PC-9 (cell line): ENCODE results near the gene SEMA4C.
A peak's percentile ranks its signal among the peaks of the same experiment; 100 is the strongest.

Source experiments
- CTCF ChIP-seq: fragments of 200-600 bp; sonication (generic); conservative IDR thresholded peaks from 2 replicates; pipeline ENCODE4 v1.6.1; 2017; ENCODE audit warnings: mixed run types, antibody characterized with exemption, mild to moderate bottlenecking, moderate library complexity
- EZH2 ChIP-seq: fragments of 200-600 bp; sonication (generic); IDR thresholded peaks from 2 replicates; pipeline ENCODE4 v1.8.0; 2017; ENCODE audit warnings: antibody characterized with exemption, low read depth

GRCh38 chr2:96815326-96816126 lies 54.4 kb downstream of the SEMA4C start:
- TF ChIP-seq CTCF (0 out of 2 replicates have a peak, but pooled peaks have one; percentile 16), EZH2 (no peak)
